Natural killer cell (primary cell): ENCODE results near the gene NECTIN1. TPM values are rescaled to one million over a fixed set of nuclear protein-coding genes. Genes with fewer than 3 reads are reported as not detected.

ENCODE experiments used
- ATAC-seq, 3 donors: fragments of 150-1000 bp in 2 of 3; fragments of 200-7000 bp in 1 of 3; cut with Tn5 transposase; 1 replicate in 1 of 3; 2 replicates in 2 of 3; pipeline ENCODE4 v1.10.0; 2021; ENCODE audit warnings: mild to moderate bottlenecking in 2 of 3, moderate library complexity in 2 of 3
- DNase-seq, 2 donors: peaks; one replicate each; pipeline versions ENCODE4 v3.0.0 to v3.0.0-alpha.2; 2013 to 2021; ENCODE audit warnings: mixed read lengths in 1 of 2
- H3K27ac ChIP-seq: one replicate; pipeline ENCODE4 v1.5.1; 2013; ENCODE audit warnings: mild to moderate bottlenecking, low read length
- H3K27me3 ChIP-seq: one replicate; pipeline ENCODE4 v1.6.1; 2013; ENCODE audit warnings: low read length; ENCODE audit not compliant: control insufficient read depth, insufficient read depth
- H3K36me3 ChIP-seq: one replicate; pipeline ENCODE4 v1.6.1; 2013; ENCODE audit warnings: low read length; ENCODE audit not compliant: control insufficient read depth, insufficient read depth
- H3K4me1 ChIP-seq: one replicate; pipeline ENCODE4 v1.6.1; 2013; ENCODE audit warnings: low read length; ENCODE audit not compliant: control insufficient read depth, insufficient read depth
- H3K4me3 ChIP-seq: one replicate; pipeline ENCODE4 v1.5.1; 2013; ENCODE audit warnings: low read length
- H3K9me3 ChIP-seq: one replicate; pipeline ENCODE4 v1.6.1; 2013; ENCODE audit warnings: low read length; ENCODE audit not compliant: control insufficient read depth, insufficient read depth
- H3K27ac Mint-ChIP-seq, 2 donors: one replicate each; pipeline ENCODE4 v1.8.0; 2022; ENCODE audit warnings: mild to moderate bottlenecking in 2 of 2, mixed read lengths in 2 of 2, moderate library complexity in 1 of 2
- H3K27me3 Mint-ChIP-seq, 2 donors: one replicate each; pipeline ENCODE4 v1.8.0; 2022; ENCODE audit warnings: low read depth in 2 of 2, mixed read lengths in 2 of 2
- H3K36me3 Mint-ChIP-seq: one replicate; pipeline ENCODE4 v1.8.0; 2022; ENCODE audit warnings: mixed read lengths
- H3K4me1 Mint-ChIP-seq, 2 donors: one replicate each; pipeline ENCODE4 v1.8.0; 2022; ENCODE audit warnings: mixed read lengths in 2 of 2
- H3K4me3 Mint-ChIP-seq: one replicate; pipeline ENCODE4 v1.8.0; 2022; ENCODE audit warnings: mild to moderate bottlenecking, moderate library complexity, mixed read lengths
- H3K9me3 Mint-ChIP-seq, 2 donors: one replicate each; pipeline ENCODE4 v1.8.0; 2022; ENCODE audit warnings: mixed read lengths in 2 of 2
- CTCF ChIP-seq: fragments of 200-600 bp; IDR thresholded peaks from one replicate; pipeline ENCODE4 v1.8.0; 2022; ENCODE audit warnings: antibody characterized with exemption
- WGBS: methylation state at CpG from one replicate; pipeline ENCODE4 v1.1.7; 2013; ENCODE audit warnings: missing lambda C conversion rate; ENCODE audit not compliant: insufficient coverage; 5-methylcytosine and 5-hydroxymethylcytosine counted together
- intact Hi-C: fragments of 100-400 bp; cut with micrococcal nuclease; formaldehyde crosslinking; loops from one replicate; pipeline ENCODE4 v1.14.2; 2022
- total RNA-seq, 4 donors: library from RNA; stranded (reverse); fragments of 120-200 nt in 1 of 4; gene quantifications; one replicate each; pipeline versions ENCODE4 v1.2.3 to v1.2.4, GENCODE V29; 2013 to 2022

NECTIN1 gene
- total RNA-seq, 3 donors from 2014 or later (not counting 1 experiment from before 2014, with no cell fraction given), result 5.8 to 18.8 (median 7.8) TPM

- H3K4me1 Mint-ChIP-seq, result peaks cover 0 to 4% of the 10 kb centered on the region in 2 donors
- Histone ChIP-seq H3K27ac (no peak overlapping the region), H3K4me3 (no peak overlapping the region), H3K9me3 (no peaks in the 10 kb centered on the region), H3K4me1 (peaks cover 9% of the 10 kb centered on the region), H3K27me3 (no peaks in the 10 kb centered on the region), H3K36me3 (no peaks in the 10 kb centered on the region)
- no peak for TF ChIP-seq CTCF
- peaks cover 25 to 35% of the 10 kb centered on the region in 2 donors for H3K27me3 Mint-ChIP-seq
- no peaks in the 10 kb centered on the region for H3K36me3 Mint-ChIP-seq
- intact Hi-C loops, result no loop called here
- H3K9me3 Mint-ChIP-seq, result no peaks in the 10 kb centered on the region
- ATAC-seq (no peak), DNase-seq (no peak)
- WGBS, result 82% methylated on average over 4 of the region's 4 CpGs
- no peak overlapping the region for H3K27ac Mint-ChIP-seq
- no peak overlapping the region for H3K4me3 Mint-ChIP-seq
Measured at GRCh38 chr11:119754199-119754598, 25.2 kb upstream of the NECTIN1 start.

- H3K27ac Mint-ChIP-seq, result no peak overlapping the region
Measured at GRCh38 chr11:119752946-119753345, 23.9 kb upstream of the NECTIN1 start.

GRCh38 chr11:119752345-119752871 lies 23.4 kb upstream of the NECTIN1 start:
- DNase-seq, result no peak
- intact Hi-C loops, result no loop called here
- H3K4me3 ChIP-seq, result no peak overlapping the region
- H3K9me3 ChIP-seq, result no peaks in the 10 kb centered on the region
- no peaks in the 10 kb centered on the region for H3K36me3 ChIP-seq
- peaks cover 9% of the 10 kb centered on the region for H3K4me1 ChIP-seq
- no peak for ATAC-seq
- H3K9me3 Mint-ChIP-seq, result no peaks in the 10 kb centered on the region
- 80% methylated on average over 5 of the region's 5 CpGs for WGBS
- H3K27me3 Mint-ChIP-seq, result peaks cover 25 to 29% of the 10 kb centered on the region in 2 donors
- H3K36me3 Mint-ChIP-seq, result no peaks in the 10 kb centered on the region
- no peak overlapping the region for H3K4me3 Mint-ChIP-seq
- peaks cover 0 to 4% of the 10 kb centered on the region in 2 donors for H3K4me1 Mint-ChIP-seq
- H3K27ac Mint-ChIP-seq, result no peak overlapping the region
- no peaks in the 10 kb centered on the region for H3K27me3 ChIP-seq
- no peak overlapping the region for H3K27ac ChIP-seq
- no peak for TF ChIP-seq CTCF

More at GRCh38 chr11:119752946-119753345, 23.9 kb upstream of the NECTIN1 start:
- no peak overlapping the region for H3K4me3 Mint-ChIP-seq
- DNase-seq (no peak), ATAC-seq (no peak)
- TF ChIP-seq CTCF, result no peak
- H3K4me1 Mint-ChIP-seq, result peaks cover 0 to 4% of the 10 kb centered on the region in 2 donors
- Histone ChIP-seq H3K36me3 (no peaks in the 10 kb centered on the region), H3K27ac (no peak overlapping the region), H3K4me3 (no peak overlapping the region), H3K4me1 (peaks cover 9% of the 10 kb centered on the region), H3K9me3 (no peaks in the 10 kb centered on the region), H3K27me3 (no peaks in the 10 kb centered on the region)
- no peaks in the 10 kb centered on the region for H3K36me3 Mint-ChIP-seq
- 82% methylated on average over 3 of the region's 3 CpGs for WGBS
- intact Hi-C loops, result no loop called here
- H3K27me3 Mint-ChIP-seq, result peaks cover 25 to 26% of the 10 kb centered on the region in 2 donors
- no peaks in the 10 kb centered on the region for H3K9me3 Mint-ChIP-seq

GRCh38 chr11:119750056-119750455 lies 21.1 kb upstream of the NECTIN1 start:
- peaks cover 0 to 4% of the 10 kb centered on the region in 2 donors for H3K4me1 Mint-ChIP-seq
- DNase-seq (no peak), ATAC-seq (no peak)
- H3K4me3 ChIP-seq, result no peak overlapping the region
- WGBS, result 85% methylated on average over 8 of the region's 8 CpGs
- no peaks in the 10 kb centered on the region for H3K9me3 Mint-ChIP-seq
- peaks cover 30 to 39% of the 10 kb centered on the region in 2 donors for H3K27me3 Mint-ChIP-seq
- intact Hi-C loops, result no loop called here
- no peak overlapping the region for H3K27ac ChIP-seq
- H3K9me3 ChIP-seq, result no peaks in the 10 kb centered on the region
- H3K4me3 Mint-ChIP-seq, result no peak overlapping the region
- no peaks in the 10 kb centered on the region for H3K36me3 Mint-ChIP-seq
- no peak overlapping the region for H3K27ac Mint-ChIP-seq
- no peaks in the 10 kb centered on the region for H3K36me3 ChIP-seq
- no peak for TF ChIP-seq CTCF
- H3K4me1 ChIP-seq, result peaks cover 9% of the 10 kb centered on the region
- no peaks in the 10 kb centered on the region for H3K27me3 ChIP-seq
